Heart right ventricle (tissue), 16 donors: ENCODE results near the gene STRAP. TPM values are rescaled to one million over a fixed set of nuclear protein-coding genes. Genes with fewer than 3 reads are reported as not detected.

Experiments used
- ATAC-seq, 8 donors: fragments of 200-7000 bp; cut with Tn5 transposase; one replicate each; pipeline ENCODE4 v1.9.1; 2020; ENCODE audit warnings: mild to moderate bottlenecking in 8 of 8, moderate library complexity in 8 of 8, moderate number of reproducible peaks in 1 of 8
- DNase-seq, 2 donors: peaks; one replicate each; pipeline ENCODE4 v3.0.0-alpha.2; 2020
- H3K27ac ChIP-seq, 10 donors: fragments of 200-600 bp; sonication (generic) in 2 of 10; one replicate each; pipeline versions ENCODE4 v1.5.0 to v1.8.0; 2020 to 2022; ENCODE audit warnings: mild to moderate bottlenecking in 3 of 10
- H3K27me3 ChIP-seq, 7 donors: fragments of 200-600 bp; one replicate each; pipeline ENCODE4 v1.8.0; 2021 to 2022; ENCODE audit warnings: mild to moderate bottlenecking in 2 of 7
- H3K36me3 ChIP-seq, 9 donors: fragments of 200-600 bp; sonication (generic) in 1 of 9; one replicate each; pipeline versions ENCODE4 v1.5.0 to v1.8.0; 2020 to 2022; ENCODE audit warnings: mild to moderate bottlenecking in 2 of 9
- H3K4me1 ChIP-seq, 9 donors: fragments of 200-600 bp; sonication (generic) in 1 of 9; one replicate each; pipeline versions ENCODE4 v1.5.0 to v1.8.0; 2020 to 2022; ENCODE audit warnings: mild to moderate bottlenecking in 4 of 9
- H3K4me3 ChIP-seq, 10 donors: fragments of 200-600 bp; sonication (generic) in 2 of 10; one replicate each; pipeline versions ENCODE4 v1.5.0 to v1.8.0; 2020 to 2022; ENCODE audit warnings: mild to moderate bottlenecking in 7 of 10, moderate library complexity in 2 of 10
- H3K9me3 ChIP-seq, 11 donors: fragments of 200-600 bp in 10 of 11; sonication (generic) in 2 of 11; one replicate each; pipeline versions ENCODE4 v1.5.0 to v1.8.0; 2013 to 2022; ENCODE audit warnings: mild to moderate bottlenecking in 2 of 11, control low read depth in 1 of 11, moderate library complexity in 1 of 11
- WGBS, 2 donors: extraction: QIAGEN DNeasy Blood & Tissue Kit; methylation state at CpG; one replicate each; pipeline ENCODE4 v1.1.7; 2013; ENCODE audit warnings: inconsistent platforms in 1 of 2; 5-methylcytosine and 5-hydroxymethylcytosine counted together
- intact Hi-C, 10 donors: fragments of 100-400 bp; cut with DNase I; formaldehyde crosslinking; loops; one replicate each; pipeline versions ENCODE4 v1.11.1 to v1.14.2; 2022
- polyA plus RNA-seq, 2 donors: library from polyadenylated mRNA; stranded (reverse); fragments of 200-250 nt; gene quantifications; one replicate each; pipeline ENCODE4 v1.2.3, GENCODE V29; 2013
- total RNA-seq, 10 donors: library from RNA; stranded (reverse); fragmentation: NEBNext Ultra II Directional in 3 of 10; extraction: Animal tissue kit (Norgen Biotek cat#: 25700) in 3 of 10; gene quantifications; one replicate each; pipeline versions ENCODE4 v1.2.1 to v1.2.4, GENCODE V29; 2021 to 2023
- TF ChIP-seq, protein P1 (sequence below), 9 donors: fragments of 200-600 bp; sonication (generic) in 2 of 9; IDR thresholded peaks; one replicate each; pipeline versions ENCODE4 v1.5.0 to v1.8.0; 2021 to 2022; ENCODE audit warnings: antibody characterized with exemption in 9 of 9, mild to moderate bottlenecking in 5 of 9, moderate library complexity in 1 of 9
- donor health status: Arrhythmogenic right ventricular cardiomyopathy.
- donor health status: ischemic (EF 13 %, LVEDD 7.1; RV severe dilation, severe dysfunction).
- donor health status: healthy with polysubstance abuse.
- donor health status: DM: no; HTN: yes; CAD: no.
- donor health status: DM: no; HTN: no; CAD: no.
- donor health status: ischemic (EF 25% LVEDD 6.9; RV normal size, moderate dysfunction).
- donor health status: ischemic (EF 25% LVEDD 5.7; RV mildly dilated, moderate dysfunction).
- donor health status: healthy.
- donor health status: DM: yes; HTN: yes; CAD: no.
- donor health status: Ischemic cardiomyopathy.
- donor health status: ischemic (EF 35%, LVEDD 5.7; RV mildly dilated, moderate dysfunction).
- donor health status: nonischemic (EF 11% LVEDD 7.7; RV severe dilation, severe dysfunction).
- donor health status: DM: yes; HTN: yes; CAD: no.
- donor health status: PGD.
- donor health status: ischemic (EF 29% LVEDD 5.4; RV normal size, mild dysfunction).
- donor health status: nonischemic (EF 23%, LVEDD 6.1; RV moderate dilation, normal function).

Gene STRAP
- total and polyA plus RNA-seq, 12 donors: 104 to 161 (median 116) TPM

DNA sequence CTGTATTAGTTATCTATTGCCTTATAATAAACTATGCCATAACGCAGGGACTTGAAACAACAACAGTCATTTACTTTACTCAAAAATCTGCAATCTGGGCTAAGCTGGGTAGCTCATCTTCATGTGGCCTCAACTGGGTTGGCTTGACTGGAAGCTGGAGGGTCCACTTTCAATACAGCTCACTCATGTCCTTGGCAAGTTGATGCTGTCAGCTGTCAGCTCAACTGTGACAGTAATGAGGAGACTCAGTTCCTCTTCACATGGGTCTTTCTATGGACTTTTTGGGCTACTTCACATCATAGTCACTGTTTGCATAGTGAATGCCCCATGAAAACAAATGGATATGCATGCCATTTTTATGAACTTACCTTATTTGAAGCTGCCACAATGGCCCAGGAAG is 33.6 kb upstream of the STRAP start:
- Histone ChIP-seq H3K4me3 (no peak overlapping the region), H3K4me1 (peaks cover 0 to 28% (median 0%) of the 10 kb centered on the region in 9 donors), H3K36me3 (no peaks in the 10 kb centered on the region), H3K9me3 (no peaks in the 10 kb centered on the region), H3K27ac (peak overlapping the region in 2 of 10 donors; percentile 11 to 23), H3K27me3 (no peaks in the 10 kb centered on the region)
- intact Hi-C loops: loop anchor here in 3 of 10 donors (5.0 to 10.0 kb wide), 3 partner anchors 54 to 61 kb away; partner anchors contain the start of gene EPS8 (in 1 of the 3)
- 86 to 98% methylated on average over 1 of the region's 1 CpG for WGBS, 2 donors
- DNase-seq: no peak
- ATAC-seq: no peak
- TF ChIP-seq, protein P1, sequence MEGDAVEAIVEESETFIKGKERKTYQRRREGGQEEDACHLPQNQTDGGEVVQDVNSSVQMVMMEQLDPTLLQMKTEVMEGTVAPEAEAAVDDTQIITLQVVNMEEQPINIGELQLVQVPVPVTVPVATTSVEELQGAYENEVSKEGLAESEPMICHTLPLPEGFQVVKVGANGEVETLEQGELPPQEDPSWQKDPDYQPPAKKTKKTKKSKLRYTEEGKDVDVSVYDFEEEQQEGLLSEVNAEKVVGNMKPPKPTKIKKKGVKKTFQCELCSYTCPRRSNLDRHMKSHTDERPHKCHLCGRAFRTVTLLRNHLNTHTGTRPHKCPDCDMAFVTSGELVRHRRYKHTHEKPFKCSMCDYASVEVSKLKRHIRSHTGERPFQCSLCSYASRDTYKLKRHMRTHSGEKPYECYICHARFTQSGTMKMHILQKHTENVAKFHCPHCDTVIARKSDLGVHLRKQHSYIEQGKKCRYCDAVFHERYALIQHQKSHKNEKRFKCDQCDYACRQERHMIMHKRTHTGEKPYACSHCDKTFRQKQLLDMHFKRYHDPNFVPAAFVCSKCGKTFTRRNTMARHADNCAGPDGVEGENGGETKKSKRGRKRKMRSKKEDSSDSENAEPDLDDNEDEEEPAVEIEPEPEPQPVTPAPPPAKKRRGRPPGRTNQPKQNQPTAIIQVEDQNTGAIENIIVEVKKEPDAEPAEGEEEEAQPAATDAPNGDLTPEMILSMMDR (IDR thresholded peaks at IDR 0.05): no peak

GRCh38 chr12:15851045-15851620 is 31.1 kb upstream of the STRAP start:
- 55 to 67% methylated on average over 3 of the region's 3 CpGs for WGBS, 2 donors
- TF ChIP-seq, protein P1 (IDR thresholded peaks at IDR 0.05): no peak
- peak overlapping the region in 5 of 10 donors; percentile 5 to 48 (median 33) for H3K27ac ChIP-seq

GRCh38 chr12:15851919-15852318 is 30.3 kb upstream of the STRAP start:
- ATAC-seq: no peak
- peaks cover 0 to 19% (median 3%) of the 10 kb centered on the region in 9 donors for H3K4me1 ChIP-seq
- TF ChIP-seq, protein P1 (IDR thresholded peaks at IDR 0.05): no peak
- intact Hi-C loops: loop anchor here in 4 of 10 donors (1.0 to 10.0 kb wide), 2 partner anchors 68 to 577 kb away; no protein-coding TSS in a partner anchor
- H3K9me3 ChIP-seq: no peaks in the 10 kb centered on the region
- no peaks in the 10 kb centered on the region for H3K36me3 ChIP-seq
- H3K4me3 ChIP-seq: no peak overlapping the region
- no peak for DNase-seq
- 79 to 86% methylated on average over 3 of the region's 3 CpGs for WGBS, 2 donors
- H3K27ac ChIP-seq: peak overlapping the region in 4 of 10 donors; percentile 5 to 48 (median 38)
- H3K27me3 ChIP-seq: no peaks in the 10 kb centered on the region

More at GRCh38 chr12:15851045-15851620, 31.1 kb upstream of the STRAP start:
- Histone ChIP-seq H3K9me3 (no peaks in the 10 kb centered on the region), H3K4me3 (no peak overlapping the region), H3K4me1 (peaks cover 0 to 26% (median 3%) of the 10 kb centered on the region in 9 donors), H3K27me3 (no peaks in the 10 kb centered on the region), H3K36me3 (no peaks in the 10 kb centered on the region)
- intact Hi-C loops: loop anchor here in 4 of 10 donors (1.0 to 10.0 kb wide), 2 partner anchors 67 to 576 kb away; no protein-coding TSS in a partner anchor
- DNase-seq (no peak), ATAC-seq (peak in 2 of 8 donors; percentile 26 to 51)

DNA sequence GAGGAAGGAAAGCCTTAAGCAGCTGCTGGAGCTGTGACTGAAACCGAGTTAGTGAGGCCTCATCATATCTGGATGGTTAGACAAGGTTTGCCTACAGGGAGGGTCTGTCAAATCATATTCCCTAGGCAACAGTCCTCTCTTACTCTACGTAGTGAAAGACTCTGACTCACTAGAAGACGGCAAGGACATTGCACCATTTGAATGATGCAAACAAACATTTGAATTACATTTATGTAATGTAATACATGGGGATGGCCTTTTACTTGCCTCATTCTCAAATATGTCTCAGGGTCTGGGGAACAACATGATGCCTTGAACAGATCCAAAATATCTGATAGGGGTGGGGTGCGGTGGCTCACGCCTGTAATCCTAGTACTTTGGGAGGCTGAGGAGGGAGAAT is 29.8 kb upstream of the STRAP start:
- H3K27ac ChIP-seq: peak overlapping the region in 4 of 10 donors; percentile 5 to 48 (median 38)
- 90 to 91% methylated on average over 5 of the region's 5 CpGs for WGBS, 2 donors
- no peaks in the 10 kb centered on the region for H3K36me3 ChIP-seq
- H3K4me1 ChIP-seq: peaks cover 0 to 16% (median 3%) of the 10 kb centered on the region in 9 donors
- TF ChIP-seq, protein P1 (IDR thresholded peaks at IDR 0.05): no peak
- DNase-seq: no peak
- ATAC-seq: peak in 1 of 8 donors; percentile 89
- intact Hi-C loops: loop anchor here in 3 of 10 donors (10.0 kb wide), 1 partner anchor 578 kb away; no protein-coding TSS in a partner anchor
- H3K4me3 ChIP-seq: no peak overlapping the region
- H3K9me3 ChIP-seq: no peaks in the 10 kb centered on the region
- no peaks in the 10 kb centered on the region for H3K27me3 ChIP-seq
